ENCODE results near the gene DENND4A. TPM values are rescaled to one million over a fixed set of nuclear protein-coding genes. Genes with fewer than 3 reads are reported as not detected.

Gene DENND4A
- total and polyA plus RNA-seq, 10 donors: 9.4 to 88.2 (median 57.3) TPM

DNA sequence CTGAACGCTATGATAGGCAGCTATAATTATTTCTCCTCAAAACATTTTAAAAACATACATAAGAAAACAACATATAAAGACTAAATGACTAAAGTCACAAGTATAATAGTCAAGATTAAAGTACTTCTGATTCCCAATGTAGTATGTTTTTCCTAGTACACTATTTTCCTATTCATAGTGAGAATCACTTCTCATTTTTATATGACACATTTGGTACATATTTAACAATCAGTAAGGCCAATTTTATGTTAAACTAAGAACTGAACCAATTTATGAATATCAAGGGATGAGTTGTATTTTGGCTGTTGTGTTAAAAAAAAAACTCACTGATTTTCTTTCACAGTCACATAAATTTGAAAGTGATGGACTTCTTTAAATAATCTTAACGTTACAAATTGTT is 79.7 kb downstream of the DENND4A start:
- H3K36me3 ChIP-seq: peaks cover 0 to 92% (median 28%) of the 10 kb centered on the region in 6 donors
- TF ChIP-seq POLR2AphosphoS5 (IDR thresholded peaks at IDR 0.05): no peak
- no peak for TF ChIP-seq POLR2A (IDR thresholded peaks at IDR 0.05)
- TF ChIP-seq, protein P1, sequence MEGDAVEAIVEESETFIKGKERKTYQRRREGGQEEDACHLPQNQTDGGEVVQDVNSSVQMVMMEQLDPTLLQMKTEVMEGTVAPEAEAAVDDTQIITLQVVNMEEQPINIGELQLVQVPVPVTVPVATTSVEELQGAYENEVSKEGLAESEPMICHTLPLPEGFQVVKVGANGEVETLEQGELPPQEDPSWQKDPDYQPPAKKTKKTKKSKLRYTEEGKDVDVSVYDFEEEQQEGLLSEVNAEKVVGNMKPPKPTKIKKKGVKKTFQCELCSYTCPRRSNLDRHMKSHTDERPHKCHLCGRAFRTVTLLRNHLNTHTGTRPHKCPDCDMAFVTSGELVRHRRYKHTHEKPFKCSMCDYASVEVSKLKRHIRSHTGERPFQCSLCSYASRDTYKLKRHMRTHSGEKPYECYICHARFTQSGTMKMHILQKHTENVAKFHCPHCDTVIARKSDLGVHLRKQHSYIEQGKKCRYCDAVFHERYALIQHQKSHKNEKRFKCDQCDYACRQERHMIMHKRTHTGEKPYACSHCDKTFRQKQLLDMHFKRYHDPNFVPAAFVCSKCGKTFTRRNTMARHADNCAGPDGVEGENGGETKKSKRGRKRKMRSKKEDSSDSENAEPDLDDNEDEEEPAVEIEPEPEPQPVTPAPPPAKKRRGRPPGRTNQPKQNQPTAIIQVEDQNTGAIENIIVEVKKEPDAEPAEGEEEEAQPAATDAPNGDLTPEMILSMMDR (IDR thresholded peaks at IDR 0.05 in 8 of 11, conservative IDR thresholded peaks at IDR 0.05 in 3 of 11): no peak
- no peak overlapping the region for H3K4me3 ChIP-seq
- no peaks in the 10 kb centered on the region for H3K9me3 ChIP-seq
- H3K4me1 ChIP-seq: no peaks in the 10 kb centered on the region
- no peak for DNase-seq
- intact Hi-C loops (cut with DNase I; ENCODE audit: low total_unique reads): loop anchor here (10.0 kb wide), 1 partner anchor 52 kb away; no protein-coding TSS in a partner anchor
- 74 to 87% (median 81%) methylated on average over 2 of the region's 2 CpGs for WGBS, 5 donors
- H3K27me3 ChIP-seq (replicated peaks in 1 of 7): no peaks in the 10 kb centered on the region
- no peak overlapping the region for H3K27ac ChIP-seq

DNA sequence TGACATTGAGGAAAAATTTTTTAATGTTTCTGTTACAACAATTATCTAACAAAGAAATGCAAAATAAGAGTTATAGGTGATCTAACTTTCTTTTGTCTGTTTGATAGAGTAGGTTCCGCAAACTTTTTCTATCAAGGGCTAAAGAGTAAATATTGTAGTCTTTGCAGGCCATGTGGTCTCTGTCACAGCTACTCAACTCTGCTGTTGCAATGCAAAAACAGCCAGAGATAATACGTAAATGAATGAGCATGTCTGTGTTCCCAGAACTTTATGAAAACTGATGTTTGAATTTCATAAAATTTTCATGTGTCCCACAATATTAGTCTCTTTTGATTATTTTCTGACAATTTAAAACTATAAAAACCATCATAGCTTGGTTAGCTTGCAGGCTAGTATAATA is 97.0 kb downstream of the DENND4A start:
- TF ChIP-seq POLR2AphosphoS5 (IDR thresholded peaks at IDR 0.05) (no peak), POLR2A (IDR thresholded peaks at IDR 0.05) (no peak)
- TF ChIP-seq, protein P1 (IDR thresholded peaks at IDR 0.05 in 8 of 11, conservative IDR thresholded peaks at IDR 0.05 in 3 of 11): no peak
- peaks cover 0 to 99% (median 52%) of the 10 kb centered on the region in 6 donors for H3K36me3 ChIP-seq
- H3K27me3 ChIP-seq (replicated peaks in 1 of 7): no peaks in the 10 kb centered on the region
- no peak for DNase-seq
- WGBS, 5 donors: 94 to 98% (median 96%) methylated on average over 2 of the region's 2 CpGs
- H3K9me3 ChIP-seq: no peaks in the 10 kb centered on the region
- H3K27ac ChIP-seq: no peak overlapping the region
- H3K4me1 ChIP-seq: no peaks in the 10 kb centered on the region
- intact Hi-C loops (cut with DNase I; ENCODE audit: low total_unique reads): no loop called here
- no peak overlapping the region for H3K4me3 ChIP-seq

DNA sequence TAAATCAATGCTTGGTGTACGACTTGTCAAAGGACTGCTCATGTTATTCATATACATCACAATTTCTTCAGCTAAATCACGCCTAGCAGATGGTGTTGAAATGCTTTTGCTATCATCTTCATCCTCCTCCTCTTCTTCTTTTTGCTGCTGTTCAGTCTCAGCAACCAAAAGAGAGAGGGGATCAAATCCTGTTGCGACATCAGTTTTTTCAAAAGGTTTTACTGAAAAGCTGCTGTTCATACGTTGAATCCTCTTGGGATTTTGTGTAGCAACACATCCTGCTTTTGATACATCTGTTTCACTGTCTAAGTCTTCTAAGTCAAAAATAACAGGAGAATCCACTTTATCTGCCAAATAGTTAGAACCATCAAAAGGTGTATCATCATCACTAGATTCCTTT is 101.3 kb downstream of the DENND4A start:
- no peaks in the 10 kb centered on the region for H3K27me3 ChIP-seq (replicated peaks in 1 of 7)
- 78 to 89% (median 81%) methylated on average over 4 of the region's 4 CpGs for WGBS, 5 donors
- DNase-seq: no peak
- H3K36me3 ChIP-seq: peaks cover 0 to 90% (median 45%) of the 10 kb centered on the region in 6 donors
- H3K27ac ChIP-seq: no peak overlapping the region
- intact Hi-C loops (cut with DNase I; ENCODE audit: low total_unique reads): no loop called here
- H3K4me1 ChIP-seq: no peaks in the 10 kb centered on the region
- TF ChIP-seq, protein P1 (IDR thresholded peaks at IDR 0.05 in 8 of 11, conservative IDR thresholded peaks at IDR 0.05 in 3 of 11): no peak
- TF ChIP-seq POLR2A (IDR thresholded peaks at IDR 0.05): no peak
- no peak for TF ChIP-seq POLR2AphosphoS5 (IDR thresholded peaks at IDR 0.05)
- no peak overlapping the region for H3K4me3 ChIP-seq
- peaks cover 0 to 7% (median 0%) of the 10 kb centered on the region in 8 donors for H3K9me3 ChIP-seq

DNA sequence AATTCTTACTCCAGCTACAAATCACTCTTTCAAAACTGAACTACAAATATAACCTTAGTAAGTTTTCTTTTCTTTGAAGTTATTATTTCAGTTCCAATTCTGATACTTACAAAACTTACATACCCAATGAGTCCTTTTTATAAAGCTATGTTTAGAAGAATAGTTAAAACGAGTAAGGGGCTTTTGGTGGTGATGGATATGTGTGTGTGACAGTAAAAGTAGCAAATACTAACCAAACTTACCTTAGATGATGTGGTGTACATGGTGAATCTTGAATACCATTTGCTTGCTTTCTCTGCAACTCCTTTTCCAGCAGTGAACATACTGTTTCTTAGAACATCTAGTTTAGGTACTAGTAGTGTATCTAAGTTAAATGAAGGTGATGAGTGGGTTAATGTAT is 101.9 kb downstream of the DENND4A start:
- Histone ChIP-seq H3K4me1 (no peaks in the 10 kb centered on the region), H3K27ac (no peak overlapping the region), H3K4me3 (no peak overlapping the region), H3K27me3 (replicated peaks in 1 of 7) (no peaks in the 10 kb centered on the region), H3K36me3 (peaks cover 0 to 84% (median 42%) of the 10 kb centered on the region in 6 donors), H3K9me3 (peaks cover 0 to 7% (median 0%) of the 10 kb centered on the region in 8 donors)
- TF ChIP-seq POLR2A (IDR thresholded peaks at IDR 0.05) (no peak), POLR2AphosphoS5 (IDR thresholded peaks at IDR 0.05) (no peak)
- TF ChIP-seq, protein P1 (IDR thresholded peaks at IDR 0.05 in 8 of 11, conservative IDR thresholded peaks at IDR 0.05 in 3 of 11): no peak
- intact Hi-C loops (cut with DNase I; ENCODE audit: low total_unique reads): no loop called here
- no peak for DNase-seq
- 75 to 95% (median 84%) methylated on average over 1 of the region's 1 CpG for WGBS, 5 donors

Measured in spleen (tissue), 11 donors.